Astrocyte (in vitro differentiated cells and primary cell): ENCODE results near the gene DCAF4.

Experiments used
- EZH2 ChIP-seq: IDR thresholded peaks from 2 replicates; pipeline ENCODE4 v1.6.1; 2012; ENCODE audit warnings: mild to moderate bottlenecking, low read length, inconsistent platforms; ENCODE audit not compliant: insufficient read depth
- TF ChIP-seq, protein P1 (sequence below): IDR thresholded peaks from 2 replicates; pipeline ENCODE4 v1.5.1; 2011; ENCODE audit warnings: low read depth, mild to moderate bottlenecking, inconsistent platforms, low read length, moderate library complexity; ENCODE audit not compliant: insufficient read depth

DNA sequence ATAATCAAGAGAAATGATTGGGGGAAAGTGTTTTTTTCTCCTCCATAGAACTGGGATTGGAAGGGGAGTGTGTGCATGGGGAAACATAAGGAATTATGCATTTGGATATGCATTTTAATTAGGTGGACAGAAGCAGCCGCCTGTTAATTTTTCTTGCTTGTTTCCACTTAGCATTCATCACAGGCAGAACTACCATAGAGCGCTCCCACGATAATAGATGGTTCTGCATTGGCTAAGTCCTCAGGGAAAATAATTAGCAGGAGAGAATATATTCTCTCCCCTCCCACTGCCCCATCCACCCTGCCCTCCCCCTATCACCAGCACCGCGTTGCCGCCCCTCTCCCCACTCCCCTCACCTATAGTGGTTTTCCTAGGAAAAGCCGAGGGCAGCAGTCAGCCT, 43.8 kb upstream of the DCAF4 start:
- TF ChIP-seq, protein P1, sequence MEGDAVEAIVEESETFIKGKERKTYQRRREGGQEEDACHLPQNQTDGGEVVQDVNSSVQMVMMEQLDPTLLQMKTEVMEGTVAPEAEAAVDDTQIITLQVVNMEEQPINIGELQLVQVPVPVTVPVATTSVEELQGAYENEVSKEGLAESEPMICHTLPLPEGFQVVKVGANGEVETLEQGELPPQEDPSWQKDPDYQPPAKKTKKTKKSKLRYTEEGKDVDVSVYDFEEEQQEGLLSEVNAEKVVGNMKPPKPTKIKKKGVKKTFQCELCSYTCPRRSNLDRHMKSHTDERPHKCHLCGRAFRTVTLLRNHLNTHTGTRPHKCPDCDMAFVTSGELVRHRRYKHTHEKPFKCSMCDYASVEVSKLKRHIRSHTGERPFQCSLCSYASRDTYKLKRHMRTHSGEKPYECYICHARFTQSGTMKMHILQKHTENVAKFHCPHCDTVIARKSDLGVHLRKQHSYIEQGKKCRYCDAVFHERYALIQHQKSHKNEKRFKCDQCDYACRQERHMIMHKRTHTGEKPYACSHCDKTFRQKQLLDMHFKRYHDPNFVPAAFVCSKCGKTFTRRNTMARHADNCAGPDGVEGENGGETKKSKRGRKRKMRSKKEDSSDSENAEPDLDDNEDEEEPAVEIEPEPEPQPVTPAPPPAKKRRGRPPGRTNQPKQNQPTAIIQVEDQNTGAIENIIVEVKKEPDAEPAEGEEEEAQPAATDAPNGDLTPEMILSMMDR, result no peak
- no peak for TF ChIP-seq EZH2
